Neutrophil (primary cell): ENCODE results near the gene RNF113B.

ENCODE experiments used
- H3K27ac ChIP-seq: fragments of 200-600 bp; sonication (generic); 2 replicates; pipeline ENCODE4 v1.5.1; 2016; ENCODE audit warnings: mild to moderate bottlenecking, moderate library complexity
- H3K27me3 ChIP-seq: fragments of 200-600 bp; sonication (generic); 2 replicates; pipeline ENCODE4 v1.6.0; 2016; ENCODE audit warnings: mild to moderate bottlenecking
- H3K36me3 ChIP-seq: fragments of 200-600 bp; sonication (generic); 2 replicates; pipeline ENCODE4 v1.5.1; 2017
- H3K4me1 ChIP-seq, 2 experiments: fragments of 200-600 bp in 1 of 2; sonication (generic) in 1 of 2; 1 replicate in 1 of 2; 2 replicates in 1 of 2; pipeline versions ENCODE4 v1.5.1 to v1.6.1; 2013 to 2016; ENCODE audit warnings: low read depth in 1 of 2, low read length in 1 of 2, mild to moderate bottlenecking in 1 of 2, moderate library complexity in 1 of 2; ENCODE audit not compliant: control insufficient read depth in 1 of 2, insufficient read depth in 1 of 2
- H3K4me3 ChIP-seq, 2 experiments: fragments of 200-600 bp in 1 of 2; sonication (generic) in 1 of 2; 1 replicate in 1 of 2; 2 replicates in 1 of 2; pipeline ENCODE4 v1.5.1; 2013 to 2016; ENCODE audit warnings: low read depth in 1 of 2, low read length in 1 of 2, mild to moderate bottlenecking in 1 of 2, moderate library complexity in 1 of 2
- H3K9me3 ChIP-seq: fragments of 200-600 bp; sonication (generic); 2 replicates; pipeline ENCODE4 v1.5.1; 2016
- TF ChIP-seq, protein P1 (sequence below): fragments of 200-600 bp; sonication (generic); IDR thresholded peaks from 2 replicates; pipeline ENCODE4 v1.5.1; 2016; ENCODE audit warnings: antibody characterized with exemption

The RNF113B gene

DNA sequence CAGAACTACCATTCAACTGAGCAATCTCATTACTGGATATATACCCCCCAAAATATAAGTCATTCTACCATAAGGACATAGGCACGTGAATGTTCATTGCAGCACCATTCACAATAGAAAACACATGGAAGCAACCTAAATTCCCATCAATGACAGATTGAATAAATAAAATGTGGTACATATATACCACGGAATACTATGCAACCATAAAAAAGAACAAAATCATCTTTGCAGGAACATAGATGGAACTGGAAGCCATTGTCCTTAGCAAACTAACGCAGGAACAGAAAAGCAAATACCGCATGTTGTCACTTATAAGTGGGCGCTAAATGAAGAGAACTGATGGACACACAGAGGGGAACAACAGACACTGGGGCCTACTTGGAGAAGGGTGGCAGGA, 14.1 kb downstream of the RNF113B start:
- TF ChIP-seq, protein P1, sequence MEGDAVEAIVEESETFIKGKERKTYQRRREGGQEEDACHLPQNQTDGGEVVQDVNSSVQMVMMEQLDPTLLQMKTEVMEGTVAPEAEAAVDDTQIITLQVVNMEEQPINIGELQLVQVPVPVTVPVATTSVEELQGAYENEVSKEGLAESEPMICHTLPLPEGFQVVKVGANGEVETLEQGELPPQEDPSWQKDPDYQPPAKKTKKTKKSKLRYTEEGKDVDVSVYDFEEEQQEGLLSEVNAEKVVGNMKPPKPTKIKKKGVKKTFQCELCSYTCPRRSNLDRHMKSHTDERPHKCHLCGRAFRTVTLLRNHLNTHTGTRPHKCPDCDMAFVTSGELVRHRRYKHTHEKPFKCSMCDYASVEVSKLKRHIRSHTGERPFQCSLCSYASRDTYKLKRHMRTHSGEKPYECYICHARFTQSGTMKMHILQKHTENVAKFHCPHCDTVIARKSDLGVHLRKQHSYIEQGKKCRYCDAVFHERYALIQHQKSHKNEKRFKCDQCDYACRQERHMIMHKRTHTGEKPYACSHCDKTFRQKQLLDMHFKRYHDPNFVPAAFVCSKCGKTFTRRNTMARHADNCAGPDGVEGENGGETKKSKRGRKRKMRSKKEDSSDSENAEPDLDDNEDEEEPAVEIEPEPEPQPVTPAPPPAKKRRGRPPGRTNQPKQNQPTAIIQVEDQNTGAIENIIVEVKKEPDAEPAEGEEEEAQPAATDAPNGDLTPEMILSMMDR, result no peak
- no peaks in the 10 kb centered on the region for H3K36me3 ChIP-seq
- H3K4me3 ChIP-seq, result no peak overlapping the region
- peaks cover 9% of the 10 kb centered on the region for H3K27me3 ChIP-seq
- H3K9me3 ChIP-seq, result no peaks in the 10 kb centered on the region
- no peak overlapping the region for H3K27ac ChIP-seq
- no peaks in the 10 kb centered on the region for H3K4me1 ChIP-seq

DNA sequence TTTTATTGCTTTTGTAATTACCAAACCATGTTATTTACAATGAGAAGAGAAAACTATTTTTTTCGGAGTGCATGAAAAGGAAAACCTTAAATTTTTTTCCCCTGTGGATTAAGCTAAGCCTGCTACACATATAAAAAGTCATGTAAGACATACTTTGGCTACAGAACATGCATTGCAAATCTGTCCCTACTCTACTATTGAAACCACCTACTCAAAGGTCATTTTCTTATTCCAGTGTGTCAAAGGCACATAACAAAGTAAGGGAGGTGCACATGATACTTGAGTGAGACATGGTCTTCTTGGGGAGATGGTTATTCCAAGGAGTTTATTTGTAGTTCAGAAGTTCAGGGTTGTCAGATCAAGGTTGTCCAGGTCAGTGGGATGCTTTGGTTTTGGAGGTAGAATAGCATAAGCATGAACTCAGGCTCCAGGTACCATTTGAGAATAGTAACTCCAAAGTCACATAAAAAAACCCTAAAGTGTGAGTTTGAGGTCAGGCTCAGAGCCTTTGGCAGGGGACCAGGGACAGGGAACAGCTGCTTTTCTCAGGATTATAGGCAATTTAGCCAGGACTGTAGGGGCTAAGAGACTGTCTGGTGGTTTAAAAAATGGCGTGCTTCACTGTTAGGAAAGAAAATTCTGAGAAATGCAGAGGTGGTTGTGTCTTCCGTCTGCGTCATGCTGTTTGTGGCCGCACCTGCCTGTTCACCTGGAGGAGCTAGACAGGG, 18.7 kb downstream of the RNF113B start:
- Histone ChIP-seq H3K4me1 (no peaks in the 10 kb centered on the region), H3K36me3 (no peaks in the 10 kb centered on the region), H3K27me3 (peaks cover 16% of the 10 kb centered on the region), H3K4me3 (no peak overlapping the region), H3K27ac (no peak overlapping the region), H3K9me3 (no peaks in the 10 kb centered on the region)
- TF ChIP-seq, protein P1, result no peak

DNA sequence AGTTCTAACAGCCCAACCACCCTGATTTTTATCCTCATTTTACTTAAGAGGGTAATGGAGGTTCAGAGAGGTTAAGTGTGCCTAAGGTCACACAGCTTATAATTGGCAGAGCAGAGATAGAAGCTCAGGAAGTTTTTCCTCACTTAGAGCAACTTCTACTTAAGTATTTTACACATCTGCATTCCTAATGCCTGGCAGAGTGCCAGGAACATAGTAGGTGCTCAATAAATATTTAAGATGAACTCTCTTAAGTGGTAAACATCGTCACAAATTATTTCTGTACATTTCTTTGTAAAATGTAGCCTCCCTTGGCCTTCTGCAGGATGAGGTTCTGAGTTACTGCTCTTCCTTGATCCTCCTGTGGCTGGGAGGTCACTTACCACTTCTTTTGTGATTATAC, 19.5 kb downstream of the RNF113B start:
- H3K27ac ChIP-seq, result no peak overlapping the region
- TF ChIP-seq, protein P1, result no peak
- H3K4me3 ChIP-seq, result no peak overlapping the region
- no peaks in the 10 kb centered on the region for H3K4me1 ChIP-seq
- no peaks in the 10 kb centered on the region for H3K36me3 ChIP-seq
- H3K27me3 ChIP-seq, result peaks cover 16% of the 10 kb centered on the region
- no peaks in the 10 kb centered on the region for H3K9me3 ChIP-seq

DNA sequence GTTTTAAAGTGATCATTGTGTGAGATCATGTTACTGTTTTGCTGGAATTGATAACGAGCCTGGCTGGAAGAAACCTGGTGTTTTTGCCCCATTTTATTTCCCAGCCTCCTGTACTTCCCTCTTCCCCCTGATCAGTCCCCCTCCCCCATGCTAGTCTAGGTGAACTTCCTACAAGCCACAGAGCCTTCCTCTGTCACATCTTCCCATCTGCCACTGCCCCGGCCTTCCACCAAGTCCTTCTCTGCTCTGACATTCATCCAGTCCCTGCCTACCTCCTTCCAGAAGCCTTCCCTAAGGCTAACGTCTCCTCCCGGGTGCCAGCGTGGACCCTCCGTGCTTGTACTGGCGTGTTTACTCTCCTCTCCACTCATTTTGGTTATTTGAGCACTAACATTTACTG, 19.9 kb downstream of the RNF113B start:
- H3K27me3 ChIP-seq, result peaks cover 18% of the 10 kb centered on the region
- no peak overlapping the region for H3K4me3 ChIP-seq
- H3K9me3 ChIP-seq, result no peaks in the 10 kb centered on the region
- TF ChIP-seq, protein P1, result no peak
- no peaks in the 10 kb centered on the region for H3K36me3 ChIP-seq
- H3K4me1 ChIP-seq, result no peaks in the 10 kb centered on the region
- H3K27ac ChIP-seq, result no peak overlapping the region

DNA sequence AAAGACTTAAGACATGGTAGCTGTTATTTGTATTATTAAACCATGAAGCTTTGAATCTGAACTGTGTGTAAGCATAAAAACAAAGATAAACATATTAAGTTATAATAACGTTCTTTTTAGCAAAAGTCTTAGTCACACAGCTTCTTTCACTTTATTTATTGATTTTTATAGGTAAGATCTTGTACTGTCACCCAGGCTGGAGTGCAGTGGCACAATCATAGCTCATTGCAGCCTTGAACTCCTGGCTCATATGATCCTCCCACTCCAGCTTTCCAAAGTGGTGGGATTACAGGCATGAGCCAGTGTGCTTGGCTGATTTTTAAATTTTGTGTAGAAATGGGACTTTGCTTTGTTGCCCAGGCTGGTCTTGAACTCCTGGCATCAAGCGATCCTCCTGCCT, 20.8 kb downstream of the RNF113B start:
- Histone ChIP-seq H3K4me1 (no peaks in the 10 kb centered on the region), H3K4me3 (no peak overlapping the region), H3K9me3 (no peaks in the 10 kb centered on the region), H3K27ac (no peak overlapping the region), H3K27me3 (peaks cover 24% of the 10 kb centered on the region), H3K36me3 (no peaks in the 10 kb centered on the region)
- TF ChIP-seq, protein P1, result no peak
